Osteoblast (primary cell): Measurements from ENCODE around the gene TRIM28. TPM values are rescaled to one million over a fixed set of nuclear protein-coding genes. Genes with fewer than 3 reads are reported as not detected.
A peak's percentile ranks its signal among the peaks of the same experiment; 100 is the strongest.

Experiments used
- DNase-seq: peaks from one replicate; pipeline ENCODE4 v3.0.0; 2011; ENCODE audit warnings: low spot score, mixed read lengths; ENCODE audit not compliant: insufficient read length; ENCODE audit errors: missing footprints
- H2AFZ ChIP-seq: 2 replicates; pipeline ENCODE4 v1.6.0; 2011; ENCODE audit warnings: mild to moderate bottlenecking, low read length
- H3K27ac ChIP-seq: 2 replicates; pipeline ENCODE4 v1.5.1; 2011; ENCODE audit warnings: mild to moderate bottlenecking, low read depth, low read length, moderate library complexity
- H3K27me3 ChIP-seq: 2 replicates; pipeline ENCODE4 v1.6.0; 2012; ENCODE audit warnings: mild to moderate bottlenecking, control low read depth, inconsistent platforms, low read length, moderate library complexity; ENCODE audit not compliant: insufficient read depth
- H3K36me3 ChIP-seq: 2 replicates; pipeline ENCODE4 v1.5.1; 2011; ENCODE audit warnings: mild to moderate bottlenecking, low read length, control low read depth, moderate library complexity; ENCODE audit not compliant: insufficient read depth
- H3K4me1 ChIP-seq: 2 replicates; pipeline ENCODE4 v1.5.1; 2011; ENCODE audit warnings: mild to moderate bottlenecking, low read length, control low read depth, moderate library complexity; ENCODE audit not compliant: insufficient read depth
- H3K4me2 ChIP-seq: 2 replicates; pipeline ENCODE4 v1.6.0; 2011; ENCODE audit warnings: mild to moderate bottlenecking, low read length; ENCODE audit not compliant: insufficient read depth
- H3K4me3 ChIP-seq: fragments of 200-600 bp; sonication (generic); 3 replicates; pipeline ENCODE4 v1.5.1; 2012; ENCODE audit warnings: mild to moderate bottlenecking, low read length, inconsistent platforms; ENCODE audit not compliant: insufficient read depth
- H3K79me2 ChIP-seq: 2 replicates; pipeline ENCODE4 v1.6.0; 2012; ENCODE audit warnings: mild to moderate bottlenecking, low read length, control low read depth, inconsistent platforms; ENCODE audit not compliant: insufficient read depth
- H3K9me3 ChIP-seq: 2 replicates; pipeline ENCODE4 v1.5.1; 2011; ENCODE audit warnings: low read depth, low read length, control low read depth
- H4K20me1 ChIP-seq: 2 replicates; pipeline ENCODE4 v1.6.0; 2012; ENCODE audit warnings: mild to moderate bottlenecking, low read length, control low read depth; ENCODE audit not compliant: insufficient read depth
- CTCF ChIP-seq: IDR thresholded peaks from 2 replicates; pipeline ENCODE4 v1.5.1; 2011; ENCODE audit warnings: mild to moderate bottlenecking, low read depth, low read length, moderate library complexity; ENCODE audit errors: extremely low read depth
- total RNA-seq: library from RNA; depleted of rRNA; stranded (reverse); fragments of >200 nt; gene quantifications from 2 replicates; pipeline ENCODE4 v1.2.3, GENCODE V29; 2012

The TRIM28 gene
- total RNA-seq, 1 donor, result 224 TPM

- Histone ChIP-seq H3K9me3 (no peaks in the 10 kb centered on the region), H3K27me3 (peaks cover 12% of the 10 kb centered on the region), H3K4me3 (peak overlapping the region; percentile 96), H3K27ac (peak overlapping the region; percentile 90), H3K4me1 (peaks cover 14% of the 10 kb centered on the region), H3K79me2 (peaks cover 52% of the 10 kb centered on the region), H3K4me2 (peak overlapping the region; percentile 87), H4K20me1 (peaks cover 45% of the 10 kb centered on the region), H3K36me3 (peaks cover 36% of the 10 kb centered on the region), H2AFZ (peak overlapping the region; percentile 56)
- TF ChIP-seq CTCF, result no peak
- DNase-seq, result peak; percentile 99
Observed at GRCh38 chr19:58544591-58545285, 874 bp downstream of the TRIM28 start.

- H3K27ac ChIP-seq, result peak overlapping the region; percentile 90
- H3K79me2 ChIP-seq, result peaks cover 59% of the 10 kb centered on the region
- H3K9me3 ChIP-seq, result no peaks in the 10 kb centered on the region
- no peak for TF ChIP-seq CTCF
- peaks cover 14% of the 10 kb centered on the region for H3K4me1 ChIP-seq
- H4K20me1 ChIP-seq, result peaks cover 52% of the 10 kb centered on the region
- H3K4me3 ChIP-seq, result peak overlapping the region; percentile 96
- H3K27me3 ChIP-seq, result peaks cover 10% of the 10 kb centered on the region
- H3K4me2 ChIP-seq, result peak overlapping the region; percentile 87
- H2AFZ ChIP-seq, result no peak overlapping the region
- peak; percentile 87 for DNase-seq
- peaks cover 42% of the 10 kb centered on the region for H3K36me3 ChIP-seq
Observed at GRCh38 chr19:58545286-58546018, 1.6 kb downstream of the TRIM28 start.

- Histone ChIP-seq H3K4me2 (peak overlapping the region; percentile 87), H3K9me3 (no peaks in the 10 kb centered on the region), H3K4me1 (peaks cover 14% of the 10 kb centered on the region), H4K20me1 (peaks cover 57% of the 10 kb centered on the region), H3K27ac (peak overlapping the region; percentile 90), H3K36me3 (peaks cover 49% of the 10 kb centered on the region), H3K79me2 (peaks cover 63% of the 10 kb centered on the region), H3K27me3 (peaks cover 7% of the 10 kb centered on the region), H3K4me3 (peak overlapping the region; percentile 96), H2AFZ (no peak overlapping the region)
- no peak for TF ChIP-seq CTCF
- DNase-seq, result peak; percentile 70
Observed at GRCh38 chr19:58546019-58546530, 2.2 kb downstream of the TRIM28 start.
